Breast epithelium (tissue), 4 donors: Measurements from ENCODE around the gene THBD. TPM values are rescaled to one million over a fixed set of nuclear protein-coding genes. Genes with fewer than 3 reads are reported as not detected.

ENCODE experiments used
- DNase-seq, 2 donors: peaks; one replicate each; pipeline ENCODE4 v3.0.0-alpha.2; 2019; ENCODE audit warnings: low spot score in 2 of 2
- H3K27ac ChIP-seq, 2 donors: fragments of 200-600 bp; sonication (generic) in 1 of 2; one replicate each; pipeline ENCODE4 v1.5.1; 2016 to 2019; ENCODE audit warnings: mild to moderate bottlenecking in 1 of 2
- H3K27me3 ChIP-seq, 2 donors: fragments of 200-600 bp; sonication (generic) in 1 of 2; one replicate each; pipeline versions ENCODE4 v1.5.1 to v1.6.0; 2017 to 2019; ENCODE audit warnings: control low read depth in 1 of 2, mild to moderate bottlenecking in 1 of 2
- H3K36me3 ChIP-seq: fragments of 200-600 bp; one replicate; pipeline ENCODE4 v1.5.1; 2019
- H3K4me1 ChIP-seq, 2 donors: fragments of 200-600 bp; sonication (generic); one replicate each; pipeline ENCODE4 v1.5.1; 2016 to 2019; ENCODE audit warnings: control low read depth in 1 of 2
- H3K4me3 ChIP-seq, 3 donors: fragments of 200-600 bp; sonication (generic); 1 replicate in 2 of 3; 2 replicates in 1 of 3; pipeline ENCODE4 v1.5.1; 2016 to 2019; ENCODE audit warnings: mild to moderate bottlenecking in 3 of 3, moderate library complexity in 2 of 3
- H3K9me3 ChIP-seq, 2 donors: fragments of 200-600 bp; sonication (generic) in 1 of 2; one replicate each; pipeline ENCODE4 v1.5.1; 2016 to 2019; ENCODE audit warnings: control low read depth in 1 of 2
- POLR2A ChIP-seq: fragments of 450-650 bp; IDR thresholded peaks from one replicate; pipeline ENCODE4 v1.6.1; 2016; ENCODE audit warnings: antibody characterized with exemption, mild to moderate bottlenecking, moderate library complexity
- POLR2AphosphoS5 ChIP-seq, 3 donors: sonication (generic); formaldehyde crosslinking; IDR thresholded peaks; one replicate each; pipeline ENCODE4 v1.6.1; 2017; ENCODE audit warnings: antibody characterized with exemption in 3 of 3
- intact Hi-C: fragments of 100-400 bp; cut with DNase I; formaldehyde crosslinking; loops from one replicate; pipeline ENCODE4 v1.15.1; 2023; ENCODE audit warnings: low total_unique reads
- total RNA-seq, 3 donors: library from RNA; depleted of rRNA; stranded (reverse); fragments of >200 nt; gene quantifications; one replicate each; pipeline ENCODE4 v1.1.0, GENCODE V29; 2016
- TF ChIP-seq, protein P1 (sequence below), 3 donors: fragments of 450-650 bp; IDR thresholded peaks; one replicate each; pipeline ENCODE4 v1.5.1; 2016 to 2017; ENCODE audit warnings: antibody characterized with exemption in 3 of 3, mild to moderate bottlenecking in 3 of 3, moderate library complexity in 3 of 3

The THBD gene
- total RNA-seq, 3 donors from 2014 or later = 22.6 to 44.2 (median 28.2) TPM

DNA sequence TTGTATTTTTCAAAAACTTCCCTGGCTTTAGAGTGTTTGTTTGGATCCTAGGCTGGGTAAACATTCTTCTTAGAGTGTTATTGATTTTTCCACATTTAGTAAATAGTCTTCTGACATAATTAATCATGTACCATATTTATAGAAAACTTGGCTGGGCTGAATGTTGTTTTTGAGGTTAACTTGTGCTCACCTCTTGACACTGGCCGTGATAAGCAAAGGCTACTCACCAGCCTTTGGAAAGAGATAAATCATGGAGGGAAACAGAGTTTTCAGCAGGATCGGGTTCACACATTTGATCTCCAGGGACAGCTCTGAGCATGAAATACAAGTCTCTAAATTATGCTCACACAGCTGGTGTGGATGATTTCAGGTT is 42.9 kb upstream of the THBD start:
- no peak overlapping the region for H3K27ac ChIP-seq
- no peaks in the 10 kb centered on the region for H3K4me1 ChIP-seq
- no peaks in the 10 kb centered on the region for H3K27me3 ChIP-seq
- no peaks in the 10 kb centered on the region for H3K9me3 ChIP-seq
- TF ChIP-seq, protein P1, sequence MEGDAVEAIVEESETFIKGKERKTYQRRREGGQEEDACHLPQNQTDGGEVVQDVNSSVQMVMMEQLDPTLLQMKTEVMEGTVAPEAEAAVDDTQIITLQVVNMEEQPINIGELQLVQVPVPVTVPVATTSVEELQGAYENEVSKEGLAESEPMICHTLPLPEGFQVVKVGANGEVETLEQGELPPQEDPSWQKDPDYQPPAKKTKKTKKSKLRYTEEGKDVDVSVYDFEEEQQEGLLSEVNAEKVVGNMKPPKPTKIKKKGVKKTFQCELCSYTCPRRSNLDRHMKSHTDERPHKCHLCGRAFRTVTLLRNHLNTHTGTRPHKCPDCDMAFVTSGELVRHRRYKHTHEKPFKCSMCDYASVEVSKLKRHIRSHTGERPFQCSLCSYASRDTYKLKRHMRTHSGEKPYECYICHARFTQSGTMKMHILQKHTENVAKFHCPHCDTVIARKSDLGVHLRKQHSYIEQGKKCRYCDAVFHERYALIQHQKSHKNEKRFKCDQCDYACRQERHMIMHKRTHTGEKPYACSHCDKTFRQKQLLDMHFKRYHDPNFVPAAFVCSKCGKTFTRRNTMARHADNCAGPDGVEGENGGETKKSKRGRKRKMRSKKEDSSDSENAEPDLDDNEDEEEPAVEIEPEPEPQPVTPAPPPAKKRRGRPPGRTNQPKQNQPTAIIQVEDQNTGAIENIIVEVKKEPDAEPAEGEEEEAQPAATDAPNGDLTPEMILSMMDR (IDR thresholded peaks at IDR 0.05) = no peak
- no peak for TF ChIP-seq POLR2A
- no peak for TF ChIP-seq POLR2AphosphoS5 (IDR thresholded peaks at IDR 0.05)
- intact Hi-C loops = no loop called here
- no peak overlapping the region for H3K4me3 ChIP-seq
- H3K36me3 ChIP-seq = no peaks in the 10 kb centered on the region
- no peak for DNase-seq

DNA sequence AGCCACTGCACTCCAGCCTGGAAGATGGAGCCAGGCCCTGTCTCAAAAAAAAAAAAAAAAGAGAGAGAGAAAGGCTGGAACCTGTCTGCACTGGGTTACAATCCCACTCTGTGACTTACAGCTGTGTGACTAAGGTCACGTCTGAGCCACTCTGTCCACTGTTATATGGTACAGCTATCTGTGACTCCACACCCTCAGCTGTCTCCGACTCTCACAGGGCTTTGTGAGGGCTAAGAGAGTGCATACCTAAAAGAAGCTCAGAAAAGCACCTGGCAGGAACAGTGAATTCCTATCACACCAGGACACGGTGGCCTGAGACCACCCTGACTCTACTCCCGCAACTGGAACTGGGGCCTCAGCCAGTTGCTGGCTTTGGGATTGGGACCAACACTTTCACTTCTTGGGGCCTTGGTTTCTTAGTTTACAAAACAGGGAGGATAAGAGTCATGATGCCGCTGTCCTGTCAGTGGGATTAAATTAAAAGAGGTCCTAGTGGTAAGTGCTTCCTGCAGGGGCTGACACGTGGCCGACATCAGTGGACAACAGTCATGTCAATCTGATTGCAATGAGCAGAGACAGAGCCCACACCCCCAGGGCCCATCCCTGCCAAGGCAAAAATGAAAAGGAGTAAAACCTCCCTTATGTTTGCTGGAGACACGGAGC is 42.4 kb upstream of the THBD start:
- no peak overlapping the region for H3K4me3 ChIP-seq
- no peaks in the 10 kb centered on the region for H3K4me1 ChIP-seq
- no peaks in the 10 kb centered on the region for H3K27me3 ChIP-seq
- no peak for DNase-seq
- no peak overlapping the region for H3K27ac ChIP-seq
- intact Hi-C loops = no loop called here
- no peaks in the 10 kb centered on the region for H3K36me3 ChIP-seq
- TF ChIP-seq, protein P1 (IDR thresholded peaks at IDR 0.05) = no peak
- TF ChIP-seq POLR2AphosphoS5 (IDR thresholded peaks at IDR 0.05) (no peak), POLR2A (no peak)
- H3K9me3 ChIP-seq = no peaks in the 10 kb centered on the region

DNA sequence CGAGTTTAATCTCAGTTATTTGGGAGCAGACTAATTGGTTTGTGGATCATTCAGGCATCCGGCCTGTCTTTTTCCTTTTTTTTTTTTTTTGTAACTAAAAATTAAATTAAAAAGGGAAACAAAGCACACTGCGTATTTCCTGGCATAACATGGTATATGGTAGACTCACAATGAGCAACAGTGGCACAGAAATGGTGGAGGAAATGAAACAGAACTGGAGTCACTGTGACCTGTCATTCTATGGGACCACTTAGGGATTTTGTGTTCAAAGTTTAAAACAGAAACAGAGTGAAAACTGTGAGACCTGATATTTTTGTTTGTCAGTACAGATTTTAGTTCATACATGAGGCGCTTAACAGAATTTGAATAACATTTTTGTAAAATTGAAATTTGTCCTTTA is 41.4 kb upstream of the THBD start:
- Histone ChIP-seq H3K9me3 (no peaks in the 10 kb centered on the region), H3K27ac (no peak overlapping the region), H3K4me3 (no peak overlapping the region), H3K4me1 (no peaks in the 10 kb centered on the region), H3K27me3 (no peaks in the 10 kb centered on the region), H3K36me3 (no peaks in the 10 kb centered on the region)
- intact Hi-C loops = no loop called here
- DNase-seq = no peak
- TF ChIP-seq, protein P1 (IDR thresholded peaks at IDR 0.05) = no peak
- TF ChIP-seq POLR2A (no peak), POLR2AphosphoS5 (IDR thresholded peaks at IDR 0.05) (no peak)

DNA sequence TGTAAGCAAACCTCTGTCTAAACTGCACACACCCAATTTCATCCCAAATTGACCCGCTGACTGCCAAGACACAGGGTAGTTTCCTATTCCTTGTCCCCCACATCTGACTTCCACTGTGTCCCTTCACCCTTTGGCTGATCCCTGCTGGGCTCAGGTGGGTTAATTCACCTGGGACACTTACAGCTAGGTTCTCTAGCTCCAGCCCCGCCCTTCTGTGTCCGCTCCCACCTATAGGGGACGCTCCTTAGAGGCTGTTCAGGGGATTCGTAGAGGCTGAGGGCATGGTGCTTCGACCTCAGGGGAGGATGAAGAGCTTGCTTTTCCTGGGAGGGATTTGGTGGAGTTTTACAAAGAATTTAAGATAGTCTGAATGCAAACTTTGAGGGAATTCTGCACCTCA is 40.7 kb upstream of the THBD start:
- H3K4me1 ChIP-seq = no peaks in the 10 kb centered on the region
- TF ChIP-seq POLR2A (no peak), POLR2AphosphoS5 (IDR thresholded peaks at IDR 0.05) (no peak)
- TF ChIP-seq, protein P1 (IDR thresholded peaks at IDR 0.05) = no peak
- intact Hi-C loops = no loop called here
- no peak overlapping the region for H3K4me3 ChIP-seq
- H3K27me3 ChIP-seq = no peaks in the 10 kb centered on the region
- H3K36me3 ChIP-seq = no peaks in the 10 kb centered on the region
- no peak overlapping the region for H3K27ac ChIP-seq
- H3K9me3 ChIP-seq = no peaks in the 10 kb centered on the region
- DNase-seq = no peak

DNA sequence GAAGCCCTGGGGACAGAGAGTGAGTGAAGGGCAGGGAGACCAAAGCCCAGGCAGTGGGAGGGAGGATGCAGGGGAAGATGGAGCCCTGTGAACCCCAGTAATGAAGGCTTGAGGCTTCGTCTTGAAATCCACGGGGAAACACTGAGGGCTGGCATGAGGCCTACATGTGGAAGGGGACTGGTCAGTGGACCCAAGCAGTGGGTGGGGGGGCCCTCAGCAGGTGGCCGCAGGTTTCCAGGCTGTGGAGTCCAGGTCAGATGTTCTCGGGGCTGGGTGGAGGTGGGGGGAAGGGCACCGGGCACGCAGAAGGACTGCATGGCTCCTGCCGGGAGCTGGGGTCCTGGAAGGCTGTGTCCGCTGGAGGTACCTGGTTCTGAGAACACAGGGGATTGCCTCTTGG is 39.4 kb upstream of the THBD start:
- no peak overlapping the region for H3K4me3 ChIP-seq
- no peak for DNase-seq
- no peaks in the 10 kb centered on the region for H3K27me3 ChIP-seq
- H3K27ac ChIP-seq = no peak overlapping the region
- no peaks in the 10 kb centered on the region for H3K4me1 ChIP-seq
- TF ChIP-seq, protein P1 (IDR thresholded peaks at IDR 0.05) = no peak
- TF ChIP-seq POLR2A (no peak), POLR2AphosphoS5 (IDR thresholded peaks at IDR 0.05) (no peak)
- H3K9me3 ChIP-seq = no peaks in the 10 kb centered on the region
- intact Hi-C loops = no loop called here
- no peaks in the 10 kb centered on the region for H3K36me3 ChIP-seq
